RKO (cell line): ENCODE results near the gene HBZ.
"Not testable (repeated sequence)": the region's sequence is repeated elsewhere in the genome, so short reads cannot be mapped to it uniquely, and the experiment has no call there.

Experiments
- DNase-seq: peaks from one replicate; pipeline ENCODE4 v3.0.0-alpha.2; 2016; ENCODE audit warnings: low spot score

Gene HBZ

DNA sequence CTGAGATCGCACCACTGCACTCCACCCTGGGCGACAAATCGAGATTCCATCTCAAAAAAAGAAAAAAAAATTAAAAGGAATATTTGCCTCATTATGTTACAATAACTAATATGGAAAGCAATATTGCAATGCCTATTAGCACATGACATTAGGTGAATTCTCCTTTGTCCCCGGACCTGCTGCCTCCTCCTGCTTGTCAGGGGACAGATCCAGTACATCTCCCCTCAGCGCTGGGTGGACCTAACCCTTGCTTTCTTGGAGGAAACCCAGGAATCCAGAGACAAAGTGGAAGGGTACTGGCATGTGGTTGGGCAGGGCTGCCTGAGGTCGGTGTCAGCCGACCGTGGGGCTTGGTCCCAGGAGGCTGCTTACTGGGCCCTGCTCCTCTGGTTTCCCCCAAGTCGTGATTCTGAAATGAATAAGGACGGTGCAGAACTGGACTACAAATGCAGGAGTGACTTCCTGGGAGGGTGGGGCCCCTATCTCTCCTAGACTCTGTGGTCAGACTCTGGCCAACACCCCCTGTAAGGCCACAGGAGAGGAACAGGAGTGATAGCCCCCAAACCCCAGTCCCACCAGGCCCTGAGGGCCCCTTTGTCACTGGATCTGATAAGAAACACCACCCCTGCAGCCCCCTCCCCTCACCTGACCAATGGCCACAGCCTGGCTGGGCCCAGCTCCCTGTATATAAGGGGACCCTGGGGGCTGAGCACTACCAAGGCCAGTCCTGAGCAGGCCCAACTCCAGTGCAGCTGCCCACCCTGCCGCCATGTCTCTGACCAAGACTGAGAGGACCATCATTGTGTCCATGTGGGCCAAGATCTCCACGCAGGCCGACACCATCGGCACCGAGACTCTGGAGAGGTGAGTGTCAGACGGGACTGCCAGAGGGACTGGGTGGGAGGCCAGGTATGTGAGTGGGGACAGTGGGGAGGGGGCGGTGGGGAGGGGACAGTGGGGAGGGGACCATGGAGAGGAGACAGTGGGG is at the start of gene HBZ:
TSS of gene HBZ (plus strand) at position 504 of the 988 bp plus-strand sequence. CDS start at position 770, 266 bp downstream.
- DNase-seq, result no peak

DNA sequence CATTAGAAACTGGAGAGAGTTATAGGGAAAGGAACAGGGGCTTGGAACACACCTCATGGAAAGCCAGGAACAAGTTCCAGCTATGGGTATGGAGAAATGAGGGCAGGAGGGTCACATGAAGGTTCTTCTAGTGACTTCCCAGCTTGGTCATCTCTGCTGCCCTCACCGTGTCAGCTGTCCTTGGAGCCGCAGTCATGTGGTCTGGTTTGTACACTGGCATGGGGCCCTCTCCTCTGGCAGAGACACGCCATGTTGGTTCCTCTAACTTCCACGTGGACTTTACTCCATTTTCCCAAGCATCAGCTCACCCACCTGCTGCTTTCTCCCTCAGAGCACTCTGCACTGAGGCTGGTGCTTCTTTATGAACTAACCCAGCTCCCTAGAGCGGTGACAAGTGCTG is 48.1 kb upstream of the HBZ start:
- no peak for DNase-seq

DNA sequence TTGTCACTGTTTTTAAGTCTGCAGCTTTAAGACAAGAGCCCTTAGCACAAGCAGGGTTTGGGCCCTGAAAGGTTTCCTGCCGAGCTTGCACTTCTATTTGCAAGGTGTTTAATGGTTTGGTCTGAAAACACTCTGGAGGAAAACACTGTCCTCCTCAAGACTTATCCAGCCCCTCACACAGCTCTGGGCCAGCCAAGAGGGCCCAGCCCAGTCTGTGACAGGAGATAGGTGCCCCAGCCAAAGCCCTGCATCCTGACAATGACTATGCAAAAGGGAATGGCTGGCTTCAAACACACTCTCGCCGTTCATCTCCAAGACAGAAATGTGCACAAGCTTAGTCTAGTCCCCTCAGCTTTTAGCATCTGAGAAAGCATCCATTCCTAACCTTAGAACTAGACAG is 47.5 kb upstream of the HBZ start:
- DNase-seq, result no peak

DNA sequence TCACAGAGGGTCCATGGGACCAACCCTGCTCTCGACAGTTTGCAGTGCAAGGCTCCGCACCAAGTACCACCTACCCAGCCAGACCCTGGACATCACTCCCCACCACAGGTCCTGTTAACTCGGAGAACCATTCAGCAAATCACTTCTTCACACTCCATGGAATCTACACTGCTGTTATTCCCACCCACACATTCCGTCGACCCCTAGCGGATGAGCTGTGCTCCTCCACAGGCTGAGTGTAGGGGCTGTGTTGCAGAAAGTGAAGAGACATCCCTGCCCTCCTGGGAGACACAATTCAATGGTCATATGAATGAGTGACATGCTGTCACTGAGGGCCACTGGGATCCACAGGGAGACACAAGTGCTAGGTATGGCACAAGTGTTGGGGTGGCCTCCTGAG is 46.9 kb upstream of the HBZ start:
- no peak for DNase-seq

DNA sequence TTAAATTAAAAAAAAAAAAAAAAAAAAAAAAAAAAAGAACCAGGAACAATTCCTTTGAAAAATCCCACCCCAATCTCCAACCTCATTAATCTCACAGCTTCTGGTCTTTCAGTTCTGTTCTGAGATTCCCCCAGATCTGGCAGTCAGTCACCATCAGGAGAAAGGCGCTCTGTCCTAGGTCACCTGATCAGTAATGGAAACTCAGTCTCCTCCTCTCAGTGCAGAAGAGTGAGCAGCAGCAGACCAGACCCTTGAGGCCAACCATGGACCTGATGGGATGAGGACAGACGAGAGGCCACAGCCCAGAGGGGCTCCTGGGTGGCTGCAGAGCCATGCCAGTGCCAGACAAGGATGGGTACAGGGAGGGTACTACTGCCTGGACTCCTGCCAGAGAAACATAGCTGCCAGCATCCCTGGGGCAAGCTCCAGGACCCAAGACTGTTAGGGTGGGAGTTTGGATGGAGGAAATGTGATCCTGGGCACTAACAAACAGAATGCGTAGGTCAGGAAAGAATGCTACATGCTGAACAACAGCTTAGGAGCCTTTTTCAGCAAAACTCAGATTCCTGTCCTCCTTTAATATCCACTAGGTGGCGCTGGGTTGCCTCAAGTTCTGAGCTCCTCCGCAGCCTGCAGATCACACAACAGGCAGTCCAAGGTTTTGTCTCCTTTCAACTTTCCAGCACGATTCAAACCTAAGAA is 45.7 kb upstream of the HBZ start:
- DNase-seq, result peak; percentile 86

DNA sequence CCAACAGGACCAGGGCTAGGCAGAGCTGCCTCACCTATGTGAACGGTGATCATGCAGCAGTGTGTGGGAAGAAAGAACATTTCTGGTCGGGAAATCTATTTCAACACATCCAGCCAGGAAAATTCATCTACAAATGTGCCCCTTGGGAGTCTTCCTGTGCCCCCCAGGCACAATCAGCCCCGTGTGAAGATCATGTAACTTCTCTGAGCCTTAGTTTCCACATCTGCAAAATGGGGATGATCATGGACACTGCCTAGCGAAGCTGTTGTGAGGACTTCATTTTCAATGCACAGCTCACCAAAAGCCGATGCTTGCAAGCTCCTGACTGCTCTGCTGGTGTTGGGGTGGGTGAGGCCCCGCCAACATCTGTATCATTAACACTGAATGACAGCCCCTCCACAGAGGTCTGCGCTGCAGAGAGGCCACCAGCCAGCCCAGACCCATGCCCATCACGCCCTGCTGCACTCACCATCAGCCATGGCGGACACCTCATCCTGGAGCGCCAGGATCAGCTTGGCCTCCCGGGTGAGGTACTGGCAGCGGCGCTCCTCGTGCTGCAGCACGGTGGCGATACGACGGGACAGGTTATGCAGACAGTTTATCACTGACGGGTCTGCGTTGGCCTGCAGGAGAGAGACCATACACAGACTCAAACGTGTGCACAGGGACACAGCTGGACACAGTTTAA is 40.1 kb upstream of the HBZ start:
- DNase-seq, result no peak

DNA sequence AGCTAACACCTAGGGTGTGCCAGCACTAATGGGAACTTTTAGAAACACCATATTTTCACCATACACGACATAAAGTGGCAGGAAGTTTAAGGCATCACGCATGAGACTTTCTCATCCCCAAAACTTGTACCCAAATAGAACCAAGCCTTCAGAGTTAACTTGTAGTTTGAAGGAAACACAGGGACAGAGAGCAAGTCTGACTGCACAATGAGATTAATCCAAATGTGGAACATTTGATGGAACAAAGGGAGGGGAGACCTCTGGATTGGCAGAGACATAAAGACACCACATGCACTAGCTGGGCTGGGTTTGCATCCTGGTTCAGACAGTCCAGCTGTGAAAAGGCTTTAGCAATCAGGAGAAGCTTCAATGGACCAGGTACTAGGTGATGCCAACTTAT is 38.1 kb upstream of the HBZ start:
- no peak for DNase-seq

DNA sequence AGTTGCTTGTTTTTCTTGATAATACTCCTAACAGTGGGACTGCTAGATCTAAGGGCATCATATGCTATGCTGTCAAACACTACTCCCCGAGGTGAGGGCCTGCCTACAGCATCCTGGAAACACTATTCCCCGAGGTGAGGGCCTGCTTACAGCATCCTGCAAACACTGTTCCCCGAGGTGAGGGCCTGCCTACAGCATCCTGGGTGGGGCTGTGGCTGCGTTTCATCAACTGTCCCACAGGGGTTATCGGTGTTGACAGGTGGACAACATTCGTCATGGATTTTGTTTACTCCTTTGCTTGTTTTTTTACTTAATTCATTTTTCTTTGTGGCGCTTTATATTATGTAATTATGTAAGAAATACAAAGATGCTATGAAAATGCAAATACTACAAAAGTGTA is 36.4 kb upstream of the HBZ start:
- no peak for DNase-seq

DNA sequence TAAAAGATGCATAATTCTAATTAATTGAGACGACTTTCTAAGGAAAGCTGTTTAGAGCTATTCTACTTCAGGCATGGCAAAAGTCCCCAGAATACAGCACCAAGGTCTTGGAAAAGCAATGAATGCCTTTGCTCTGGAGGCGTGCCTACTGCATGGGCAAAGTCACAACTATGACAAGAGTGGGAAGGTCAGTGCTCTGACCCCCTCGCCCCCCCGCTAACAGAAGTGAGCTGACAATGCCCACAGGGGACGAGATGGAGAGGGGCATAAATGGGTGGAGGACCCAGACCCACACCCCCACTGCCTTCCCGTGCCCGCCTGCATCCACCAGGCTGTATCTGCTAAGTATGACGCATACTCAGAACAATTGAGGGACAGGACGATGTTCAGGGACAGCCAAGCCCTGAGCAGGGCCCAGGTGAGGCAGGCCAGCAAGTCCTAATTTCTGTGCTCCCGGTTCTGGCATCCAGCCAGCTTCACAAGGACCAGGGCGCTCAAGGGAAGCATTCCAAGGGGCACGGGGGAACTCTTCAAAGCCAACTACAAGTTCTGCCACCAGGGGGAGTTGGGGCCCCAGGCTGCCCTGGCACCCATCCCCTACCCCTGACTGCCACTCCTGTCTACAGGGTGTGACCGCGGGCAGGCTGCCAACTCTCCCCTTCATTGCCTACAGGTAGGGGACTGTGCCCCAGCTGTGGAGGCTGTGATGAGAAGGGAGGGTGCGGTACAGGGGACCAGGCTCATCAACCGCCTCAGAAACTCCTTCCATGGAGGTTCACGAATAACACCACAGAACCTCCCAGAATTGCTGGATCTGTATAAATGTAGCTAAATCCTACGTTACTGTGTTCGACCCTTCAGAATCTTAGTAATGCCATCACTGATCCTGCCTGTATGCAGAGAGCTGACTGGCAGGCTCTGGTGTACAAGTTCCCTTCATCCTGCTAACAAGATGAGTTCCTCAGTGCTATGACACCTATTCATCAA is 34.8 kb upstream of the HBZ start:
- peak; percentile 59 for DNase-seq

DNA sequence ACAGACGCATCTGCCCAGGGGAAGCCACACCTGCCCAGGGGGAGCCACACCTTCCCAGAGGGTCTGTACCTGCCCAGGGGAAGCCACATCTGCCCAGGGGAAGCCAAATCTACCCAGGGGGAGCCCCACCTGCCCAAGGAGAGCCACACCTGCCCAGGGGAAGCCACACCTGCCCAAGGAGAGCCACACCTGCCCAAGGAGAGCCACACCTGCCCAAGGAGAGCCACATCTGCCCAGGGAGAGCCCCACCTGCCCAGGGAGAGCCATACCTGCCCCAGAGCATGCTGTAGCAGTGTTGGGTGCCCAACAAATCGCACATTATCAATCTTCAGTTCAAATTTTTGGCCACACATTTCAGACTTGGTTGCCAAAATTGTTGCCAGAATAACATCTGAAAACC is 33.6 kb upstream of the HBZ start:
- DNase-seq, result no peak

DNA sequence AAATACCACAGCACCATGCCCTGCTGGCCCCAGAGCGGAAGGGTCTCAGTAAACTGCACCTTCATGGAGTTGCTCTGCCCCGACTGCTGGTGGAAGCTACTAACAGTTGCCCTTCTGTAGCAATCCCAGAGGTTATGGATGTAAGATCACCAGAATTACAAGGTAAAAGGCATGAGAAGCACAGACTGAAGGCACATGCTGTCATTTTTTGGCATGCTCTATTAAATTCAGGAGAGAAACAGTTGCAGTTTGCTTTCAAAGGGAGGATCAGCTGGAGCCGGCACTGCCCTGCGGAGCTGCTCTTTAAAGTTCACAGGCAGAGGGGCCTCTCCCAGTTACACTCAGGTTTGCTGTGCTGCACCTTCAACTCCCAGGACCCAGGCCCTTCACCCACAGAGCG is 33.1 kb upstream of the HBZ start:
- no peak for DNase-seq

DNA sequence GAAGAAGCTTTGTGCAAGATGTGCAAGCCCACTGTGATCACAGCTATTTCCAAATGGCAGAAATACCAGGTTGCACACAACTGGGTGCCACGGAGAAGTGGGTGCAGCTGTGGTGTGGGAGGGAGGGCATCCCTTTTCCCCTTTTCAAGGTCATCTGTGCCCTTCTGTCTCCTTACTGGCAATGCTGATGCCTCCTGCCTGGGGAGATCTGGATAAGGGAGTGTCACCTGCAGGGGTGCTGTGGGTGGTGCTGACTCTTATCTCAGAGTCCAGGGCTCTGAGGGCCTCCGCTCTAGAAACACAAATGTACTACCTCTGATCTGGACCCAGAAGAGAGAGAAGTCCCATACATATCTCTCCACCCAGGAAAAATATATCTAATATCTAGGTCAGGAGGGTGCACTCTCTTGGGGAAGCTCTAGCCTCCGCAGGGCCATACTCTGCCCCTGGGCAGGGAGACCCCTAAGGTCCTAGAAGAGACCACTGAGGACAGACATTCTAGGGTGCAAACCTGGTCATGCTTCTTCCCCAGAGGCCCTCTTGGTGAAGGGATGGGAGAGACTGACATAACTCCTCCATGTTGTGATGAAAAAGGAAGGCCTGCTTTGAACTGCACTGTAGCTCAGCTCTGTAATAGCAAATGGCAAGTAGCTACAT is 32.5 kb upstream of the HBZ start:
- DNase-seq, result no peak

DNA sequence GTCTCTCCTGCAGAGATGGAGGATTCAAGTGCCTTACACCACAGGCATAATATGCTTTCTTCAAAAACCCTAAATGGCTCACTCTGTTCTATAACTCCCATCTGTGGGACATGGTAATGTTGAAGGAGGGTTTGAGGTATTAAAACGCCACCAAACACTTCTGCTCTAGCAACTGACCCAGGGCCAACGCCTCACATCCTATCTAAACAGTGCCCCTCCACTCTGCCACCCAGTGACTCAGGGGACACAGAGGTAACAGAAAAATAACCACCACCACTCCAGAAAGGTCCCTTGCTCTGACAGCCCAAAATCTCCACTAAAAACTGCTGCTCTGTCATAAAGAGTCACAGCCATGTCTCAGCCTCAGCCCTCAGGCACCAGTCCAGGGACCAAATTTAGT is 31.7 kb upstream of the HBZ start:
- no peak for DNase-seq

DNA sequence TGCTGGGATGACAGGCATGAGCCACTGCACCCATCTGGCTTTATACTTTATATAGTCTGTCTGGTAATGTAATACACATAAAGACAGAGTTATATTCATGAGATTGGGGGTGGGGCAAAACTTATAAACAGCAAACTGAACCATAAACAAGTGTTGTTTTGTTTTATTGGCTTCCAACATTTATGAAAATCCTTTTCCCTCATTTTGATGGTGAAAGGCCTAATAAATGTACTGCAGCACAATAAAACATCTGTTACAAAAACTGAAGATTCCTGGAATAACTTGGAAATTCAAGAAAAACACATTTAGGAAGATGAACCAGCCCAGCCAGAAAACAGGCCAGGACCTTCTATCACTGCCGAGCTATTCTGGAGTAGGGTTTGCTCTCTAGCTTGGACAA is 30.1 kb upstream of the HBZ start:
- DNase-seq, result no peak

DNA sequence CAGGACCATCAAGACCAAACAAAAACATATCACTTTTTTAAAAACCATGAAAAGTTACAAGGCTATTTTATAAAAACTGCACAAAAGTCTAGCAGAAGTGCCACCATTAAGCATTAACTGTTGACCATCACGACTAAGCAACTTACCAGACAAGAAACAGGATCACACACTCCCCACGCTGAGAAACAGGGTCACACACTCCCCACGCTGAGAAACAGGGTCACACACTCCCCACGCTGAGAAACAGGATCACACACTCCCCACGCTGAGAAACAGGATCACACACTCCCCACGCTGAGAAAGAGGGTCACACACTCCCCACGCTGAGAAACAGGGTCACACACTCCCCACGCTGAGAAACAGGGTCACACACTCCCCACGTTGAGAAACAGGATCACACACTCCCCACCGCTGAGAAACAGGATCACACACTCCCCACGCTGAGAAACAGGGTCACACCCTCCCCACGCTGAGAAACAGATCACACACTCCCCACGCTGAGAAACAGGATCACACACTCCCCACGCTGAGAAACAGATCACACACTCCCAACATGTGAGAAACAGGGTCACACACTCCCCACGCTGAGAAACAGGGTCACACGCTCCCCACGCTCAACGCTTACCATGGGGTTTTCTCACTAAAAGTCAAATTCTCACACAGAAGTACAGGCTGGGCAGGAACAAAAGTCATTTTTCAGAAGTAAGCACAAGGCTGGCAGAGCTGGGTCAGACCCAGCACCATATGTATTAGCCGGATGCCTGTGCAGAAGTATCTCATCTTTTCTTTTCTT is 28.7 kb upstream of the HBZ start:
- not testable (repeated sequence) for DNase-seq

DNA sequence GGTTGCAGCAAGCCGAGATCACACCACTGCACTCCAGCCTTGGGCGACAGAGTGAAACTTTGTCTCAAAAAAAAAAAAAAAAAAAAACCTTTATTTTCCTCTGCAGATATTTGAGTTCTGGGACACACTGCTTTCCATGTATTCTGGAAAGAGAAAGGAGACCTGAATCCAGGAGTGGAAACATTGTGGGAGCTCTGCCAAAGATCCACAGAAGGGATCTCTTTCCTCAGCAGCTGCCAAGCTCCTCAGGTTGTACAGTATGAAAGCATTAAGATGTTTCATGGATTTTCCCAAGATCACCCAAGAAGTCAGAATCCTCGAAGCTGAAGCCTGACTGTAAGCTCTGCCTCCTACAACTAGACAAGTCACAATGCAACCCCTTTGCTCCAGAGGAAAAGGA is 27.4 kb upstream of the HBZ start:
- no peak for DNase-seq

DNA sequence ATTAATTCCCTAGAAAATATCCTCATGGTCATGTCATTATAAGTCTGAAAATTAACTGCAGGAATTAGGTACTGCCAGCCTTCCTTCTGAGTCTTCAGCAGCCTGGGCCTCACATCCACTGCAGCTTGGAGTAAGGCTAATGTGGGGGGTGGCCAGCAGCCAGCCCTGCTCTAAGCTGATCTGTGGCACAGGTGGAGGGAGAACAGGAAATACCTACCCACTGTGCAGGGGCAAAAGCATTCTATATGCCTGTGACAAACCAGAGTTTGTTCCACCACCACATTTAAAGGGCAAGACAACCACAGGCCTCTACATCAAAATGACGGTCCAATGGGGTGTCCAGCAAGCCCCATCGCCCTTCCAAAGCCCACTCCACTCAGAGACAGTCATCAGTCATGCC is 23.4 kb upstream of the HBZ start:
- DNase-seq, result no peak

DNA sequence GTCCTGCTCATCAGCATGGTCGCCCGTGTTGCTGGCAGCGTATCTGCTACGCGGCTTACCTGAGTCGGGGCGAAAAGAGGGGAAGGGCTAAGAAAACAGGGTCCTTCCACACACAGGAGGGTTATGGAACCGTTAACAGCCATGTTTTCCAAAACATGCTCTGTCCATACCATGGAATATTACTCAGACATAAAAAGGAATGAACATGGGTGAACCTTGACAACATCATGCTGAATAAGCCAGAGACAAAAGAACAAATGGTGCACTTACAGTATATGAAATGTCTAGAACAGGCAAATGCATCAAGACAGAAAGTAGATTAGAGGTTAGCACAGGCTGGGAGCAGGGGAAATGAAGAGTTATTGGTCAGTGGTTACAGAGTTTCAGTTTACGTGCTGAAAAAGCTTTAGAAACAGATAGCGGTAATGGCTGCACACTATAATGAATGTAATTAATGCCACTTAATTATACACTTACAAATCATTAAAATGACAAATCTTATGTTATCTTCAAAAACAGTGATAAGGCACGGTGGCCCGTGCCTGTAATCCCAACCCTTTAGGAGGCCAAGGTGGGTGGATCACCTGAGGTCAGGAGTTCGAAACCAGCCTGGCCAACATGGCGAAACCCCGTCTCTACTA is 21.8 kb upstream of the HBZ start:
- DNase-seq, result no peak

DNA sequence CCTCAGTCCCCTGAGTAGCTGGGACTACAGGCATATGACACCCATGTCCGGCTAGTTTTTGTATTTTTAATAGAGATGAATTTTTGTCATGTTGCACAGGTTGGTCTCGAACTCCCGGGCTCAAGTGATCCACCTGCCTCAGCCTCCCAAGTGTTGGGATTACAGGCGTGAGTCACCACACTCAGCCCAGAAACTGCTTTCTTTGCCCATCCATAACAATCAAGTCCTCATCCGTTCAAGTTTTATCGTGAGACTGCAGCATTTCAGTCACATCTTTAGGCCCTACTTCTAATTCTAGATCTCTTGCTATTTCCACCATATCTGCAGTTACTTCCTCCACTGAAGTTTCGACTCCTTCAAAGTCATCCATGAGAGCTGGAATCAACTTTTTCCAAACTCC is 20.3 kb upstream of the HBZ start:
- DNase-seq, result no peak

DNA sequence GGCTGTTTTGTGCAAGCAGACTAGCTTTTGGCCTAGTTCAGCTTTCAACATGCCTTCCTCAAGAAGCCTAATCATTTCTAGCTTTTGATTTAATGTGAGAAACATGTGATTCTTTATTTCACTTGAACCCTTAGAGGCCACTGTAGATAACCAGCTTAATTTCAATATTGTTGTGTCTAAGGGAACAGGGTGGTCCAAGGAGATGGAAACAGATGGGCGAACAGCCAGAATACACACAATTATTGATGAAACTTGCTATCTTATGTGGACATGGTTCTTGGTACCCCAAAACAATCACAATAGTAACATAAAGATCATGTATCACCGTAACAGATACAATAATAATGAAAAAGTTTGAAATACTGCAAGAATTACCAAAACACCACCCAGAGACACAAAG is 18.7 kb upstream of the HBZ start:
- DNase-seq, result no peak
